IMR-90 (cell line): Measurements from ENCODE around the gene HACE1. TPM values are rescaled to one million over a fixed set of nuclear protein-coding genes. Genes with fewer than 3 reads are reported as not detected.

Experiments
- ATAC-seq: fragments of 200-7000 bp; cut with Tn5 transposase; 2 replicates; pipeline ENCODE4 v1.9.1; 2020; ENCODE audit warnings: low read depth, mild to moderate bottlenecking, moderate library complexity
- BruUV-seq: library from RNA; stranded (reverse); fragments of 400-500 nt; replicated peaks from 2 replicates; lab custom pipeline; 2021; lab: Mats Ljungman, UMichigan
- CTCF ChIA-PET: fragments of 300-600 bp; formaldehyde crosslinking; extraction: SDS; loops from one replicate; lab custom pipeline; 2021; ENCODE audit warnings: antibody characterized with exemption; lab: Yijun Ruan, JAX
- POLR2A ChIA-PET: fragments of 300-600 bp; sonication (Branson Sonifier 250); formaldehyde crosslinking; loops from one replicate; lab custom pipeline; 2022; ENCODE audit warnings: antibody characterized with exemption; ENCODE audit not compliant: unreplicated experiment; lab: Charles Lee
- DNase-seq: peaks from one replicate; pipeline ENCODE4 v3.0.0; 2013
- H2AFZ ChIP-seq: replicated peaks from 2 replicates; pipeline ENCODE3; 2013; ENCODE audit warnings: low read length, mild to moderate bottlenecking; ENCODE audit not compliant: poor library complexity
- H2AK5ac ChIP-seq: 2 replicates; pipeline ENCODE4 v1.6.1; 2013; ENCODE audit warnings: low read depth, low read length, inconsistent platforms
- H2AK9ac ChIP-seq: replicated peaks from 2 replicates; pipeline ENCODE3; 2013; ENCODE audit warnings: mild to moderate bottlenecking, low read depth, low read length, moderate library complexity; ENCODE audit not compliant: poor library complexity
- H2BK120ac ChIP-seq: 2 replicates; pipeline ENCODE4 v1.6.1; 2013; ENCODE audit warnings: low read depth, low read length, inconsistent platforms
- H2BK15ac ChIP-seq: 3 replicates; pipeline ENCODE4 v1.6.1; 2013; ENCODE audit warnings: low read depth, low read length, inconsistent platforms
- H2BK20ac ChIP-seq: 2 replicates; pipeline ENCODE4 v1.6.1; 2013; ENCODE audit warnings: low read depth, mild to moderate bottlenecking, inconsistent platforms, low read length, moderate library complexity
- H2BK5ac ChIP-seq: 2 replicates; pipeline ENCODE4 v1.6.1; 2013; ENCODE audit warnings: mild to moderate bottlenecking, low read depth, low read length, inconsistent platforms; ENCODE audit not compliant: poor library complexity, severe bottlenecking
- H3K14ac ChIP-seq: replicated peaks from 2 replicates; pipeline ENCODE4 v1.6.1; 2013; ENCODE audit warnings: low read depth, low read length, inconsistent platforms
- H3K18ac ChIP-seq: 2 replicates; pipeline ENCODE4 v1.6.1; 2013; ENCODE audit warnings: low read depth, low read length, control low read depth
- H3K23ac ChIP-seq: 2 replicates; pipeline ENCODE4 v1.6.1; 2013; ENCODE audit warnings: low read depth, low read length, inconsistent platforms
- H3K27ac ChIP-seq: 2 replicates; pipeline ENCODE4 v1.5.1; 2013; ENCODE audit warnings: mild to moderate bottlenecking, control low read depth, low read length; ENCODE audit not compliant: insufficient read depth
- H3K27me3 ChIP-seq: 2 replicates; pipeline ENCODE4 v1.6.1; 2013; ENCODE audit warnings: low read length; ENCODE audit not compliant: control insufficient read depth, insufficient read depth
- H3K36me3 ChIP-seq: 2 replicates; pipeline ENCODE4 v1.6.1; 2013; ENCODE audit warnings: low read length, mixed read lengths; ENCODE audit not compliant: control insufficient read depth, insufficient read depth
- H3K4ac ChIP-seq: 2 replicates; pipeline ENCODE4 v1.6.1; 2013; ENCODE audit warnings: low read depth, low read length, inconsistent platforms
- H3K4me1 ChIP-seq: 2 replicates; pipeline ENCODE4 v1.6.1; 2013; ENCODE audit warnings: low read length, mixed read lengths; ENCODE audit not compliant: control insufficient read depth, insufficient read depth
- H3K4me2 ChIP-seq: 2 replicates; pipeline ENCODE4 v1.6.1; 2013; ENCODE audit warnings: low read depth, mild to moderate bottlenecking, control low read depth, low read length, moderate library complexity
- H3K4me3 ChIP-seq: 2 replicates; pipeline ENCODE4 v1.5.1; 2013; ENCODE audit warnings: low read depth, mild to moderate bottlenecking, control low read depth, low read length, moderate library complexity; ENCODE audit not compliant: insufficient read depth
- H3K56ac ChIP-seq: 2 replicates; pipeline ENCODE4 v1.6.1; 2013; ENCODE audit warnings: low read length, inconsistent platforms; ENCODE audit not compliant: insufficient read depth; ENCODE audit errors: extremely low read depth
- H3K79me1 ChIP-seq, 2 experiments: 2 replicates each; pipeline ENCODE4 v1.6.1; 2013; ENCODE audit warnings: low read length in 2 of 2, inconsistent platforms in 1 of 2, low read depth in 1 of 2
- H3K9ac ChIP-seq: 2 replicates; pipeline ENCODE4 v1.6.1; 2013; ENCODE audit warnings: low read depth, low read length, control low read depth
- H3K9me1 ChIP-seq: 2 replicates; pipeline ENCODE4 v1.6.1; 2013; ENCODE audit warnings: low read length, inconsistent platforms; ENCODE audit not compliant: insufficient read depth
- H3K9me3 ChIP-seq: 2 replicates; pipeline ENCODE4 v1.6.1; 2013; ENCODE audit warnings: low read length; ENCODE audit not compliant: control insufficient read depth, insufficient read depth
- H4K20me1 ChIP-seq: 2 replicates; pipeline ENCODE4 v1.6.1; 2013; ENCODE audit warnings: low read length, inconsistent platforms; ENCODE audit not compliant: insufficient read depth
- H4K5ac ChIP-seq: 2 replicates; pipeline ENCODE4 v1.6.1; 2013; ENCODE audit warnings: mild to moderate bottlenecking, low read depth, low read length, control low read depth
- H4K8ac ChIP-seq, 2 experiments: 2 replicates each; pipeline ENCODE4 v1.6.1; 2013; ENCODE audit warnings: low read depth in 2 of 2, low read length in 2 of 2, control low read depth in 1 of 2, inconsistent platforms in 1 of 2
- H4K91ac ChIP-seq: 2 replicates; pipeline ENCODE4 v1.6.1; 2013; ENCODE audit warnings: low read depth, low read length, inconsistent platforms; ENCODE audit not compliant: insufficient read depth
- CHD1 ChIP-seq: IDR thresholded peaks from 2 replicates; pipeline ENCODE4 v1.6.1; 2012; ENCODE audit warnings: low read depth, low read length, improper control_type of control experiment
- ELK1 ChIP-seq: fragments of 150-350 bp; IDR thresholded peaks from 2 replicates; pipeline ENCODE4 v1.6.1; 2016; ENCODE audit warnings: low read depth, mild to moderate bottlenecking, low read length, moderate library complexity, borderline replicate concordance
- MAFK ChIP-seq: IDR thresholded peaks from 2 replicates; pipeline ENCODE4 v1.6.1; 2012; ENCODE audit warnings: low read depth, low read length, improper control_type of control experiment
- MAZ ChIP-seq: IDR thresholded peaks from 2 replicates; pipeline ENCODE4 v1.6.1; 2012; ENCODE audit warnings: low read depth, mild to moderate bottlenecking, low read length, improper control_type of control experiment, moderate library complexity, borderline replicate concordance
- POLR2A ChIP-seq: IDR thresholded peaks from 2 replicates; pipeline ENCODE4 v1.6.1; 2012; ENCODE audit warnings: mild to moderate bottlenecking, low read depth, low read length
- RCOR1 ChIP-seq: IDR thresholded peaks from 2 replicates; pipeline ENCODE4 v1.6.1; 2012; ENCODE audit warnings: mild to moderate bottlenecking, low read length, improper control_type of control experiment; ENCODE audit not compliant: insufficient replicate concordance
- WGBS, 2 experiments: methylation state at CpG; one replicate each; pipeline versions ENCODE4 v1.1.5 to v1.1.7; 2013; ENCODE audit warnings: missing lambda C conversion rate in 2 of 2; ENCODE audit not compliant: insufficient read length in 1 of 2; ENCODE audit errors: extremely low coverage in 2 of 2; 5-methylcytosine and 5-hydroxymethylcytosine counted together
- dilution Hi-C: fragments of 300-500 bp; cut with HindIII; formaldehyde crosslinking; loops from one replicate; pipeline ENCODE4 v1.14.3; 2018; ENCODE audit warnings: low sequenced_read_pairs; ENCODE audit not compliant: unreplicated experiment
- in situ Hi-C: fragments of 300-500 bp; cut with MboI; formaldehyde crosslinking; loops from 3 replicates; pipeline ENCODE4 v1.14.3; 2019; ENCODE audit warnings: low sequenced_read_pairs, inconsistent platforms, mixed read lengths
- intact Hi-C: fragments of 100-400 bp; cut with micrococcal nuclease; formaldehyde crosslinking; loops from 2 replicates; pipeline ENCODE4 v1.10.0; 2022
- polyA plus RNA-seq, 3 experiments: library from polyadenylated mRNA; depleted of rRNA; stranded (reverse); fragments of >200 nt; gene quantifications; 2 replicates each; pipeline ENCODE4 v1.2.3, GENCODE V29; 2012; ENCODE audit warnings: low replicate concordance in 1 of 3
- total RNA-seq: library from RNA; depleted of rRNA; stranded (reverse); fragments of >200 nt; gene quantifications from 2 replicates; pipeline ENCODE4 v1.2.3, GENCODE V29; 2012

Gene HACE1
- total and polyA plus RNA-seq, 2 of the 4 experiments (the other 2 are of a cell fraction): 5.4 to 10.8 TPM

DNA sequence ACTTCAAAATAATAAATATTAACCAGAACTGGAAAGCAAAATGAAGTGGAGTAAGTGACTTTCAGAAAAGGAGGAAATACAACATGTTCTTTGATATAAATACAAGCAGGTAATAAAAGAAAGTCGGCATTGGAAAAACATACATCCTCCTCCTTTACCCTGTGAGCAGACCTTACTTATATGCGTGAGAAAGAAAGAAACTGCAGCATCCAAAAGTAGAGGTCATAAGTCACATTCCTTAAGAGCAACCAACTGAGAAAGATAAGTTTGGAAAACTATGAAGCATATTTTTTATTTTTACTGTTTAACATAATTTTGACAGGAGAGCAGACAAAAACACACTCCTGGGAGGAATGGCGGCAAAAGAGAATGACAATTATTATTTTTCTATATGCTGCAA, 155.5 kb downstream of the HACE1 start:
- no peaks in the 10 kb centered on the region for H3K27me3 ChIP-seq
- H2BK120ac ChIP-seq: no peak overlapping the region
- no peak overlapping the region for H3K56ac ChIP-seq
- H3K79me1 ChIP-seq: no peaks in the 10 kb centered on the region
- BruUV-seq: no TSS peak
- no peak for TF ChIP-seq MAZ
- TF ChIP-seq ELK1: no peak
- no peak for TF ChIP-seq MAFK
- no peak for TF ChIP-seq POLR2A
- no peak for TF ChIP-seq RCOR1
- no peak for TF ChIP-seq CHD1
- H3K27ac ChIP-seq: no peak overlapping the region
- no peak overlapping the region for H2AFZ ChIP-seq
- H4K8ac ChIP-seq: no peak overlapping the region
- dilution Hi-C loops: no loop called here
- H2BK20ac ChIP-seq: no peak overlapping the region
- in situ Hi-C loops: no loop called here
- H3K9me3 ChIP-seq: no peaks in the 10 kb centered on the region
- intact Hi-C loops: no loop called here
- no peaks in the 10 kb centered on the region for H3K4me1 ChIP-seq
- no peak overlapping the region for H3K14ac ChIP-seq
- H4K91ac ChIP-seq: no peak overlapping the region
- H3K18ac ChIP-seq: no peak overlapping the region
- no peak overlapping the region for H2BK15ac ChIP-seq
- no peaks in the 10 kb centered on the region for H4K20me1 ChIP-seq
- H3K23ac ChIP-seq: no peak overlapping the region
- no peaks in the 10 kb centered on the region for H3K36me3 ChIP-seq
- DNase-seq (no peak), ATAC-seq (no peak)
- H2AK5ac ChIP-seq: no peak overlapping the region
- no peak overlapping the region for H3K4me2 ChIP-seq
- no CpG with 5 or more reads among the region's 3 CpGs for WGBS, 2 experiments
- H3K4ac ChIP-seq: no peak overlapping the region
- H3K4me3 ChIP-seq: no peak overlapping the region
- POLR2A ChIA-PET: no interaction called here
- H2BK5ac ChIP-seq: no peak overlapping the region
- no peak overlapping the region for H2AK9ac ChIP-seq
- H3K9me1 ChIP-seq: no peaks in the 10 kb centered on the region
- no peak overlapping the region for H4K5ac ChIP-seq
- H3K9ac ChIP-seq: no peak overlapping the region
- CTCF ChIA-PET: no interaction called here
